GM23248 (cell line): ENCODE data around the gene MID1.

Experiments
- EZH2 ChIP-seq: fragments of 200-600 bp; sonication (generic); IDR thresholded peaks from 2 replicates; pipeline ENCODE4 v1.6.1; 2018; ENCODE audit warnings: antibody characterized with exemption, mild to moderate bottlenecking; ENCODE audit not compliant: insufficient read depth, poor library complexity, severe bottlenecking
- EZH2phosphoT487 ChIP-seq: fragments of 200-600 bp; sonication (generic); IDR thresholded peaks from 2 replicates; pipeline ENCODE4 v1.6.1; 2018; ENCODE audit warnings: antibody characterized with exemption, moderate library complexity, mild to moderate bottlenecking, low read depth; ENCODE audit not compliant: insufficient read depth

GRCh38 chrX:10415306-10416001 is 204.9 kb downstream of the MID1 start:
- TF ChIP-seq EZH2 (no peak), EZH2phosphoT487 (no peak)
